ENCODE measurements around the gene OTX2.

DNA sequence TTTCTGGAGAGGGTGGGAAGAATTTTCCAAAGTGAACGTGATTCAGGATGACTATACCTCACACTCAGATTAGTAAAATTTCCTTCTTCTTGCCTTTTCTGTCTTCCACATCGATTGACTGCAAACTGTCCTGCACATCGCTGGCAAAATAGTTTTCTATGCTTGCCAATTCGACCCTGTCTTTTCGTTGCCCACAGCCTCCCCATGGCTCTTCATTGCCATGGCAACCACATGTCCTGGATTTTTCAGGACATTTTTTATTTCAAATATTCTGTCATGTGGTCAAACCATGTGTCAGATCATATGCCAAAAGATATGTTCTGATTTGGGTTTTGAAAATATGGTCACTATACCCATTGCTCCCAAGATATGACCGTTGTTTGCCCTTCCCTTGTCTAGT is 46.9 kb upstream of the OTX2 start:
- TF ChIP-seq REST (IDR thresholded peaks at IDR 0.05; ENCODE audit: insufficient read depth in 1 of 2, low read depth in 2 of 2, low read length in 2 of 2) = no peak
- TF ChIP-seq POLR2AphosphoS5 (IDR thresholded peaks at IDR 0.05; ENCODE audit: low read depth, low read length) = no peak
- TF ChIP-seq SIN3A (IDR thresholded peaks at IDR 0.05; ENCODE audit: borderline replicate concordance, insufficient read depth, low read length) = no peak

Measured in PFSK-1 (cell line).